ENCODE measurements around the gene KMT2B.
A peak's percentile ranks its signal among the peaks of the same experiment; 100 is the strongest.
"Not testable (repeated sequence)": the region's sequence is repeated elsewhere in the genome, so short reads cannot be mapped to it uniquely, and the experiment has no call there.

KMT2B gene

GRCh38 chr19:35712567-35713505 lies 5.0 kb upstream of the KMT2B start:
- no peak for DNase-seq (ENCODE audit: low read depth, low spot score)

DNA sequence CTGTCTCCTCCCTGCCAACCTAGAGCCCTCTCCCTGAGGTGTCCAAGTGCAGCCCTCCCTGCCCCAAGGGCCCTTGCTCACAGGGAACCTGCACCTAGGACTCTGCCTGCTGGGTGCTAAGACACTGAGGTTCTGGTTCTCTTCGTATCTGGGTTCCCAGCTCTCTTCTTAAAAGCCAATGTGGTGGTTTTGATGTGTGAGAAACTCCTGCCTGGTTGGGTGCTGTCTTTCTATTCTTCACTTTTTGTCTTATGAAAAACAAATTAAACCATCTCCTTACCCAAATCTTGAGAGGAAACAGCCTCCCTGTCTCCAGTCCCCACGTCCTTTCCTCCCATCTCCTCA lies 4.3 kb upstream of the KMT2B start:
- no peak for DNase-seq (ENCODE audit: low read depth, low spot score)

DNA sequence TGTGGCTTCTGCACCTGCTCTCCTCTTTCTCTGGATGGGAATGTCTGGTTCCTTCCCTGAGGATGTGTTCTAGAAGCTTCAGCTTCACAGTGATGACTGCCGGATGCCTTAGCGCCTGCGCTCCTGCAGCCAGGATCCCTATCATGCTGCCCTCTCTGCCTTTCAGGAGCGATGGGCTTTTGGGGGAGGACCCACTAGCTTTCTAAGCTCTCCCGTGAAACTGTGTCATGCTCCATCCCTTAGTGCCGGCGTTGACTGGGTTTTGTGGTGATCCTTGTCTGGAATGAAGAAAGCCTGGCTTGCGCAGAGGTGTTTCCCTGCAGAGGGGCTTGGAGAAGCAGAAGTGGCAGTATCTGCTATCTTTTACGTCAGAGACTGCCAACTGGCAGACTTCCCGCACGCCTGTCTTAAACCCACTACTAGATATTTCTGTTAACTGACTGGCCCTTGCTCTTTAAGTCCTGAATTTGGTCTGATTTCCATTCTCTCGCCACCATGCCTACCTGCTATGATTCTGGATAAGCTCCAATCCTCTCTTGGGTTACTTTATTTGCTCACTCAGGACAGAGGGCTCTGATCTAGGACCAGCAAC lies 3.8 kb upstream of the KMT2B start:
- DNase-seq (ENCODE audit: low read depth, low spot score): no peak

- DNase-seq (ENCODE audit: low read depth, low spot score): peak; percentile 43
Measured at GRCh38 chr19:35714601-35715354, 3.0 kb upstream of the KMT2B start.

DNA sequence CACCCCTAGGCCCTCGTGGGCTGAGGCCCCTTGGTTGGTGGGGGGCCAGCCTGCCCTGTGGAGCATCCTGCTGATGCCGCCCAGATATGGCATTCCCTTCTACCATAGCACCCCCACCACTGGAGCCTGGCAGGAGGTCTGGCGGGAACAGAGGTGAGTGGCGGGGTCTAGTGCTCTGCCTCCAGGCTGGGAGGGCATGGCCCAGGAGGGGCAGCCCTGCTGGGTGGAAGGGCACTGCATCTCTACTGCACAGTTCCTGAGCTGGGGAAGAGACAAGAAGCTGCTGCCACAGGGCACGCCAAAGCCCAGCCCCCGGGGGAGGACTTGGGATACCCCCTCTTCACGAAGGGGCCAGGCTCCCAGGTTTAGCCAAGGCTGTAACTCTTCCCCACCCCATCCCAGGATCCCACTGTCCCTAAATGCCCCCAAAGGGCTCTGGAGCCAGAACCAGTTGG lies 2.4 kb upstream of the KMT2B start:
- DNase-seq (ENCODE audit: low read depth, low spot score): no peak

GRCh38 chr19:35715981-35716800 lies 1.6 kb upstream of the KMT2B start:
- DNase-seq (ENCODE audit: low read depth, low spot score): no peak

DNA sequence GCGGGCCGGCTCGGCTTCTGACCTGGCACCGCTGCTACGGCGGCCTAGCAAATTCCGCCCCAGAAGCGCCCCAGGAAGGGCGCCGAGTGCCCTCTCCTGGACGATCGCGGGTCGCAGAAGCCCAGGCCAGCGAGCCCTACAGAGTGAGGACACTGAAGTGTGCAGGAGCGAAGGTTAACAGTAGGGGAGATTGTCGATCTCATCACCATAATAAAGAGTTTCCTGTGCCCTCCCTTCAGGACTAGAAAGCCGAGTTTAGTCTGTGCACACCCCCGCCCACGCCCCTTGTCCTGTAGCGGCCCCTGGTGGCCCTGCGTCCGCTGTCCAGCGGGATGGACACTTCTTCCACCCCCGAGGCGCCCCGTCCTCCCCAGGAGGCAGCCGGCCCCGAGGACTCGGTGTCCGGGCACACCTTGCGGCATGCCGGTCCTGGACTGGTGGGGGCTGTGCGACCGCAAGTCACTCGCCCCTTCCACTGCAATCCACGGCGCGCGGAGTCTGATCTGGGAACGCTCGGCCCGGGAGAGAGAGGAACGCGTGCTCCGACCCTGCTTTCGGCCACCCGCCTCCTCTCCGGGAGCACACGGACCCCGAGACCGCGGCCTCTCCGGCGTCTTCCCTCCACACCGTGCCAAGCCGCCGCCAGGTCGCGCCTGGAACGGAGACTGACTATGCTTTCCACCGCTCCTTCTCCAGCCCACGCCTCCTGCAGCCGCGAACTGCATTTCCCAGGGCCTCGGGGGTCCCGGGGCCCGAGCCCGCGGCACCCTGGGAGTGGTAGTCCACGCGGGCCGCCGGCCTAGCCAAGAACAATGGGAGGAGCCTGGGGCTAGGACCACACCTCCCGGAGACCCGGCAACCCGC lies 770 bp upstream of the KMT2B start:
- peak; percentile 98 for DNase-seq (ENCODE audit: low read depth, low spot score)

DNA sequence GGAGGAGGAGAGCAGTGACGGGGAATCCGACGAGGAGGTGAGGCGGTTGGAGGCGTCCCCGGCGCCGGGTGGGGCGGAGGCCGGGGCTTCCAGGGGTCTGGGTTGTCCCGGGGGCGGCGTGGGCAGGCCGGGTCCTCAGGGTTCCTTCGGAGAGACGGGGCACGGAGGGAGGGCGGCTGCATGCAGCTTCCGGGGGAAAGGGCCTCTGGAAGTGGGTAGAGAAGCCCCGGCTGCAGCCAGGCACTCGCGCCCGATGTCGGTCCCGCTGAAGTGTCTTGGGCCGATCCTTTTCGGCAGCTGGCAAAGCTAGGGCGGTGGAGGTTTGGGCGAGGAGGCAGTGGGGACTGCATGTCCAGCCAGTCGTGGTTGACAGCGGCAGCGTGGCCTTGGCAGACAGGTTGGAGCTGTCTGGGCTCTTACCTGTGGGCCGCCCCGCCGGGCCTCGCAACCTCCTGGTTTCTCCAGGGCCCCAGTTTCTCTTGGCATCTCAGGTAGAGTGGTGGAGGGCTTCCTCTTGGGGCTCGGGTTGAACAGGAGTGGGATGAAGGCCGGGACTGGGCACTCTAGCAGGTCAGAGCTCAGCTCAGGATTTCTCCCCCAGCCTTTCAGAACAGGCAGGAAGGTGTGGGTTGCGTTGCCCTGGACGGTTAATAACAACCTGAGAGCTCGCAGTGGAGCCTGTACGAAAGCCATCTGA lies 690 bp downstream of the KMT2B start:
- DNase-seq (ENCODE audit: low read depth, low spot score): peak; percentile 19

DNA sequence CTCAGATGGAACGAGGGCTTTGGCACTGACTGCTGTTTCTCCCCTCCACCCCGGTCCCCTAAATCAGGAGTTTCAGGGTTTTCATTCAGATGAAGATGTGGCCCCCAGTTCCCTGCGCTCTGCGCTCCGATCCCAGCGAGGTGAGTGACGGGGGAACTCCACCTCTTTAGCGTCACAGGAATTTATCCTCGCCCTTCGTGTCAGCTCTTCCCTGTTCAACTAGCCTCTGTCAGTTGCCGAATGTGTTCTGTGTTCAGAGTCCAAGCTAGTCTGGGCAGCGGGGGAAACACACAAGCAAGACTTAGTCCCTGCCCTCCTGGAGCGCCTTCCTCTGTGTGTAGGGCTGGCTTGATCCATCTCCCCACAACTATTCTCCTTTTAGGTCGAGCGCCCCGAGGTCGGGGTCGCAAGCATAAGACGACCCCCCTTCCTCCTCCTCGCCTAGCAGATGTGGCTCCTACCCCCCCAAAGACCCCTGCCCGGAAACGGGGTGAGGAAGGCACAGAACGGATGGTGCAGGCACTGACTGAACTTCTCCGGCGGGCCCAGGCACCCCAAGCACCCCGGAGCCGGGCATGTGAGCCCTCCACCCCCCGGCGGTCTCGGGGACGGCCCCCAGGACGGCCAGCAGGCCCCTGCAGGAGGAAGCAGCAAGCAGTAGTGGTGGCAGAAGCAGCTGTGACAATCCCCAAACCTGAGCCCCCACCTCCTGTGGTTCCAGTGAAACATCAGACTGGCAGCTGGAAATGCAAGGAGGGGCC lies 1.8 kb downstream of the KMT2B start:
- DNase-seq (ENCODE audit: low read depth, low spot score): no peak

GRCh38 chr19:35720163-35720524 lies 2.3 kb downstream of the KMT2B start:
- no peak for DNase-seq (ENCODE audit: low read depth, low spot score)

- DNase-seq (ENCODE audit: low read depth, low spot score): no peak
Measured at GRCh38 chr19:35720648-35721047, 2.8 kb downstream of the KMT2B start.

GRCh38 chr19:35721374-35721773 lies 3.6 kb downstream of the KMT2B start:
- DNase-seq (ENCODE audit: low read depth, low spot score): no peak

- DNase-seq (ENCODE audit: low read depth, low spot score): no peak
Measured at GRCh38 chr19:35722461-35722860, 4.7 kb downstream of the KMT2B start.

DNA sequence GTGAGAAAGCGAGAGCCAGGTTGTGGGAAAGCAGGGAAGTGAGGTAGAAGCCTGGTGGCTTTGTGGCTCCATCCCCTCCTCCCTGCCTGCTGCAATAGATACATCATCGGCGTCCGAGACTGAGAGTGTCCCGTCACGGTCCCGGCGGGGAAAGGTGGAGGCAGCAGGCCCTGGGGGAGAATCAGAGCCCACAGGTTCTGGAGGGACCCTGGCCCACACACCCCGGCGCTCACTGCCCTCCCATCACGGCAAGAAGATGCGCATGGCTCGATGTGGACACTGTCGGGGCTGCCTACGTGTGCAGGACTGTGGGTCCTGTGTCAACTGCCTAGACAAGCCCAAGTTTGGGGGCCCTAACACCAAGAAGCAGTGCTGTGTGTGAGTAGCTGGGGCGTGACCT lies 5.1 kb downstream of the KMT2B start:
- no peak for DNase-seq (ENCODE audit: low read depth, low spot score)

GRCh38 chr19:35723671-35724070 lies 5.9 kb downstream of the KMT2B start:
- DNase-seq (ENCODE audit: low read depth, low spot score): no peak

DNA sequence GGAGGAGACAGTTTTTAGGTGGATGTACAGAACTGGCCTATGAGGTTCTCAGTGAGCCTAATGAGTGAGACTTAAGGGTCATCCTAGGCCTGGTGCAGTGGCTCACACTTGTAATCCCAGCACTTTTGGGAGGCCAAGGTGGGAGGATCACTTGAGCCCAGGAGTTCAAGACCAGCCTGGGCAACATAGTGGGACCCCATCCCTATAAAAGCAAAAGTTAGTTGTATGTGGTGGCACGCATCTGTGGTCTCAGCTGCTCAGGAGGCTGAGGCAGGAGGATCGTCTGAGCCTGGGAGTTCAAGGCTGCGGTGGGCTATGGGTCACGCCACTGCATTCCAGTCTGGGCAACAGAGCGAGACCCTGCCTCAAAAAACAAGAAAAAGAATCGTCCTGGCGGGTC lies 6.3 kb downstream of the KMT2B start:
- DNase-seq (ENCODE audit: low read depth, low spot score): not testable (repeated sequence)

DNA sequence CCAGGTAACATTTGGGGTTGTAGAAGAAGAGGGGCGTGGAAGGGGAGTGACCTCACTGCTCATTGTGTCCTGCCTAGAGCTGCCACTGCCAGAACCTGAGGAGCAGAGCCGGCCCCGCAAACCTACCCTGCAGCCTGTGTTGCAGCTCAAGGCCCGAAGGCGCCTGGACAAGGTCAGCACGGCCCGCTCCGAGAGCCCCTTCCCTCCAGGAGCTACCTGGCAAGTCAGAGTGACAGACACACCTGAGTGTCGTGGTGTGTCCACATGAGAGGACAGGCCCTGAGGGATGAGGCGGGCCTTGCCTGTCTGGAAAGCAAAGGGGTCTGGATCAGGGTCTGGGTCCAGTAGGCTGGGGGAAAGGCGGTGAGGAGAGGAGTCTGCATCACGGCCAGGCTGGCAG lies 6.8 kb downstream of the KMT2B start:
- no peak for DNase-seq (ENCODE audit: low read depth, low spot score)

- no peak for DNase-seq (ENCODE audit: low read depth, low spot score)
Measured at GRCh38 chr19:35725216-35725861, 7.5 kb downstream of the KMT2B start.
